T-helper 1 cell treated with Interleukin-12 subunit alpha and Interleukin-12 subunit beta and Interleukin-4 antibody, amounts not matched to agents 30 ng/mL and 1 ng/mL, for 36 hours (primary cell): ENCODE measurements around the gene WAS. TPM values are rescaled to one million over a fixed set of nuclear protein-coding genes. Genes with fewer than 3 reads are reported as not detected.
"Not testable (repeated sequence)": the region's sequence is repeated elsewhere in the genome, so short reads cannot be mapped to it uniquely, and the experiment has no call there.

ENCODE experiments used
- intact Hi-C: fragments of 100-400 bp; cut with micrococcal nuclease; formaldehyde crosslinking; loops from one replicate; pipeline ENCODE4 v1.15.1; 2024
- total RNA-seq: library from RNA; stranded (reverse); gene quantifications from 2 replicates; pipeline ENCODE4 v1.2.3, GENCODE V29; 2022

Gene WAS
- total RNA-seq: 151 and 162 TPM in 2 replicates

- intact Hi-C loops: loop anchor here (1.0 to 2.0 kb wide), 3 partner anchors 13 to 54 kb away; partner anchors contain the start of gene SUV39H1
Measured at GRCh38 chrX:48683411-48683982, at the start of gene WAS. Gene WAS, plus strand, starts transcription at chrX:48683799. Its CDS starts 55 bp downstream, at chrX:48683854.

GRCh38 chrX:48636301-48636700 lies 47.3 kb upstream of the WAS start:
- intact Hi-C loops: no loop called here

GRCh38 chrX:48636776-48637175 lies 46.8 kb upstream of the WAS start:
- intact Hi-C loops: no loop called here

DNA sequence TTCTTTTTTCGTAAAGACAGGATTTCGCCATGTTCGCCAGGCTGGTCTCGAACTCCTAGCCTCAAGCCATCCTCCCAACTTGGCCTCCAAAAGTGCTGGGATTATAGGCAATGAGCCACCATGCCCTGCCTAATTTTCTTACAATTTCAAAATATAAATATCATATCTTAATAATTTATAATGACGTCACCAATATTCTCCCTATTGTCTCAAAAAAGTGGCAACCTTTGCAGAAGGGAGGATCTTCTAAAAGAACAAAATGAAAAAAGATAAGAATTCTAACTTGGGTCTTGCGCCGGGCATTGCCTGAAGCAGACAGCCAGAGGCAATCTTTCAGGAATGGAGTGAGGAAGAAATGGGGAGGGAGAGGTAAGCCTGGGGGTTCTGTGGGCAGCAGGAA lies 37.9 kb upstream of the WAS start:
- intact Hi-C loops: loop anchor here (5.0 kb wide), 1 partner anchor 187 kb away; no protein-coding TSS in a partner anchor

GRCh38 chrX:48648336-48648751 lies 35.3 kb upstream of the WAS start:
- intact Hi-C loops: loop anchor here (2.0 to 5.0 kb wide), 5 partner anchors 48 to 296 kb away; partner anchors contain the start of gene SUV39H1

GRCh38 chrX:48649102-48649501 lies 34.5 kb upstream of the WAS start:
- intact Hi-C loops: loop anchor here (2.0 to 5.0 kb wide), 5 partner anchors 48 to 296 kb away; partner anchors contain the start of gene SUV39H1

GRCh38 chrX:48652055-48652579 lies 31.5 kb upstream of the WAS start:
- intact Hi-C loops: not testable (repeated sequence)

- intact Hi-C loops: not testable (repeated sequence)
Measured at GRCh38 chrX:48654746-48655145, 28.9 kb upstream of the WAS start.

GRCh38 chrX:48659686-48660085 lies 23.9 kb upstream of the WAS start:
- intact Hi-C loops: not testable (repeated sequence)

DNA sequence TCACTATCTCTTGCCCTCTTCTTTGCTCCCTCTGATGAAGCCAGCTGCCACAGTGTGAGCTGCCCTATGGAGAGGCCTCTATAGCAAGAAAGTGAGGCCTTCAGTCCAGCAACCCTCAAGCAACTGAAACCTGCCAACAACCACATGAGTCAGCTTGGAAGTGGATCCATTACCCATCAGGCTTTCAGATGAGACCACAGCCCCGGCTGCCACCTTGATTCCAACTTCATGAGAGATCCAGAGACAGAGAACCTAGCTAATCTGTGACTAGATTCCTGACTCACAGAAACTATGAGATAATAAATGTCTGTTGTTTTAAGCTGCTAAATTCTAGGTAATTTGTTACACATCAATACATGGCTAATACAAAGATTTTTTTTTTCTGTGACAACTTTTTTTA lies 20.4 kb upstream of the WAS start:
- intact Hi-C loops: no loop called here

- intact Hi-C loops: no loop called here
Measured at GRCh38 chrX:48664156-48664555, 19.4 kb upstream of the WAS start.

DNA sequence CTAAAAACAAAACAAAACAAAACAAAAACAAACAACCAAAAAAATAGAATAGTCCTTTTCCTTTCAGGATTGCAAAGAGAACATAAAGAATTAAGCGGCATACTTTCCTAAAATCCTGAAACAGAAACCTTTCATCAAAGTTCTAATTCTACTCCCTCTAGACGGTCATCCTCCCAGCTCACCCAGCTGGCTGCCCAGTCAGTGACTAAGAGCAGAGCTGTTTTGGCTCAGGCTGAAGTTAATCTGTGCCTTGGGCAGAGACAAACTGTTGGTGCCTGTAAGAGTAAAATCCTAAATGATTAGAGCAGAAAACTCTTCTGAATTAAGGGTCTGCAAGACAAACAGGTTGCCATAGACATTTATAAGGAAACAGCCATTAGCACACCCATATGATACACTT lies 17.6 kb upstream of the WAS start:
- intact Hi-C loops: no loop called here

- intact Hi-C loops: no loop called here
Measured at GRCh38 chrX:48666649-48667048, 16.9 kb upstream of the WAS start.

GRCh38 chrX:48667509-48667908 lies 16.1 kb upstream of the WAS start:
- intact Hi-C loops: no loop called here

DNA sequence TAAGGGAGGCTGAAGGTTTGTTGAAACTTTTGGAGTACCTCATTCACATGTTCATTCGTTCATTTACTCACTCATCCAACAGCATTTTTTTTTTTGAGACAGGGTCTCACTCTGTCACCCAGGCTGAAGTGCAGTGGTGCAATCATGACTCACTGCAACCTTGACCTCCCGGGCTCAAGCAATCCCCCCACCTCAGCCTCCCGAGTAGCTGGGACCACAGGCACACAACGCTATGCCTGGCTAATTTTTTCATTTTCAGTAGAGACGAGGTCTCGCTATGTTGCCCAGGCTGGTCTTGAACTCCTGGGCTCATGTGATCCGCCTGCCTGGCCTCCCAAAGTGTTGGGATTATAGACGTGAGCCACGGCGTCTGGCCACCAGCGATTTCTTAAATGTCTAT lies 15.4 kb upstream of the WAS start:
- intact Hi-C loops: not testable (repeated sequence)

DNA sequence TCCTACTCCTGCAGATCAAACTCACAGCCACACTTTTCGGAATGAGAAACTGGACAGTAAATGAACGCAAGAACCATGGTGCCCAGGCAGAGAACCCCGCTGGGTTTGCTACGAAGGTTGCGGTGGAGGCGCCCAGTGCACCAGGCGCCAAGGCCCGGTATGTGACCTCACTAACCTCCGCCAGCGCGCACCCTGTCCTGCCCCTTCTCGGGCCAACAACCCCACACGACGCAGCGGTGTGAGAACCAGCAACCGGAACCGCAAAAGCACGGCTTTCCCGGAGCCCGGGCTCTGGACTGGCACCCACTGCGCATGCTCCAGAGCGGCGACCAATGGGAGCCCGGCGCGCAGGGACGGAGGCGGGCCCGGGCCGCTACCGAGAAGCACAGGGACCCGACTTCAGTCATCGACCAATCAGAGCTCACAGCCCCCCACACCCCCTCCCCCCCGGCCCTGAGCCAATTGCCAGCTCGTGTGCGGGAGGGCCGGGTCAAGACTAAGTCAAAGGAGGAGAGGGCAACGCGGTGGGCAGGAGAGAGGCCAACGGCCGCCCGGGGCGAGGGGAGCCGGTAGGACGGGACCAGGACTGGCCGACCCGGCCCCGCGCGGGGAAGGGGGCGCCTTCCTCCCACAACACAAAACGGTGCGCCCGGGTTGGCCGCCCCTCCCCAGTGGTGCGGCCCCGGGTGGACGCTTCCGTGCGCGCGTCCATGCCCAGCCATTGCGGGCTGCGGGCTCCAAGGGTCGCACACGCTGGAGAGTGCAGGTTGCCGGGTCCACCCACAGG lies 7.3 kb upstream of the WAS start:
- intact Hi-C loops: loop anchor here (1.0 to 2.0 kb wide), 11 partner anchors 61 to 1246 kb away; partner anchors contain the start of genes CLCN5, EBP, GPKOW and PIM2

DNA sequence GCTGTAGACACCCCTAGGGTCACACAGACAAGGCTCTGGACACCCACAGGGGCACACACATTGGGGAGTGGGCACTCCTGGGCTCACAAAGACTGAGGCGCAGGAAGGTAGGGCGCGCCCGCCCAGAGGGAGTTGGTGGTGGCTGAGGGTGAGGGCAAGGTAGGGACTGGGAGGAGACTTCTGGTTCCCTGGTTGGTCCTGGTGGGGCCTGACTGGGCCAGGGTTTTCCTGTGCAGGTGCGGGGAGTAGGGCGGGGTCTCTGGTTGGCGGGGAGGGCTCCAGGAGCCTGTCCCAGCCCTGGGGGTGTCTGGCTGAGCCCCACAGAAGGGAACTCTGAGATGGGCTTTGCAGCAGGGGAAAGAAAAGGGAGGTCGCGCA lies 6.7 kb upstream of the WAS start:
- intact Hi-C loops: loop anchor here (1.0 to 2.0 kb wide), 11 partner anchors 60 to 1245 kb away; partner anchors contain the start of genes CLCN5, EBP, GPKOW and PIM2

DNA sequence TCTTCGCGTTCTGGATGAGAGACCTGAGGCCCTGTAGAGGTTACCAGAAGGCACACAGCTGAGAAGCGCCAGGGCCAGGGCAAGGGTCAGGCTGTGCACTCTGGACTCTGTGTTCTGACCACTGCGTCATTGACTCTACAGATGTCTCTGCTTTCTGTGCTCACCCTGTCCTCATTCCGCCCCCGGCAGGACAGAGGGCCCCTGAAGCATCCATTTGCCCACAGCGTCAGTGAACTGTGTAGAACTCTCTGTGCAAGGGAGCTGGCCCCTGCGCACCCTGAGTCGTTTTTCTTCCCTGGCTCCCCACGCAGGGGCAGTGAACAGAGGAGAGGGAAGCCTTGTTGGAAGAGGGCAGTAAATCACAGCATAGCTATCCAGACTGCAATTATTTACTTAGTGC lies 6.1 kb upstream of the WAS start:
- intact Hi-C loops: loop anchor here (2.0 kb wide), 4 partner anchors 213 to 365 kb away; partner anchors contain the start of genes PIM2 and TFE3

DNA sequence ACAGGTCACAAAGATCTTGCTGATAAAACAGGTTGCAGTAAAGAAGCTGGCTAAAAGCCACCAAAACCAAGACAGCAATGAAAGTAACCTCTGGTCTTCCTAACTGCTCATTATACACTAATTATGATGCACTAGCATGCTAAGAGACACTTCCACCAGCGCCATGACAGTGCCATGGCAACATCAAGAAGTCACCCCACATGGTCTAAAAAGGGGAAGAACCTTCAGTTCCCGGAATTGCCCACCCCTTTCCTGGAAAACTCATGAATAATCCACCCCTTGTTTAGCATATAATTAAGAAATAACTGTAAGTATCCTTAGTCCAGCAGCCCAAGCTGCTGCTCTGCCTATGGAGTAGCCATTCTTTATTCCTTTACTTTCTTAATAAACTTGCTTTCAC lies 3.1 kb upstream of the WAS start:
- intact Hi-C loops: loop anchor here (2.0 kb wide), 1 partner anchor 206 kb away; no protein-coding TSS in a partner anchor

GRCh38 chrX:48680925-48681324 lies 2.7 kb upstream of the WAS start:
- intact Hi-C loops: loop anchor here (2.0 kb wide), 1 partner anchor 206 kb away; no protein-coding TSS in a partner anchor

DNA sequence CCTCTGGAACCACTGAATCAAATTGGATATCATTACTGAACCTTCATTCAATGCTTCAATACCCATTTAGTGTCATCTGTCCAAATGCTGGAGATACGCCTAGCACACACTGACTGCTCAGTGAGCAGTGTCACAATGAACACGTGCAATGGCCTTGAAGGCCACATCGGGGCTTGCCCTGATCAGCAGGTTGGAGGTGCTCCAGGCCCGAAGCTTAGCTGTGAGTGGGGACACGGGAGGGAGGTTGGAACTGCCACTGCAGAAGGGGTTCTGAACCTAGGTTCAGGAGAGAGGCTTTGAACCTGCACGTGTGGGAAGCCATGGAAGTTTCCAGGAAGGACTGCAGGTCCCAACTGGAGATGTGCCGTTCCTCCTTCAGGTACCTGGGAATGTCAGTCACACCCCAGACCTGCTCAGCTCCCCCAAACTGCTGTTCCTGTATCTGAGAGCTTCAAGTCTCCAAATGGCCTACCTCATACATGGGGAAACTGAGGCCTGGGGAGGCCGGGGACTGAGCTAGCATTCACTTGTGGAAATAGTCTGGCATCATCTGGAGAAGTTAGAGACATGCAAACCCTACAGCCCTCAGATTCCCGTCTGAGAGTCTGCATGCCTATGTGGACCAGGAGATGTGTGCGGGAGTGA lies 1.9 kb upstream of the WAS start:
- intact Hi-C loops: loop anchor here (2.0 kb wide), 2 partner anchors 31 to 207 kb away; no protein-coding TSS in a partner anchor
